H54 (cell line): ENCODE data around the gene ASAP2.

Experiments
- DNase-seq: peaks from one replicate; pipeline ENCODE4 v3.0.0; 2011; ENCODE audit warnings: low spot score, mixed read lengths; ENCODE audit not compliant: insufficient read length
- FAIRE-seq: peaks from 3 replicates; lab custom pipeline; 2011; peaks lifted over from hg19 to GRCh38; lab: Jason Lieb, UNC
- POLR2A ChIP-seq: IDR thresholded peaks from 2 replicates; pipeline ENCODE4 v1.6.1; 2011; ENCODE audit warnings: low read depth, mild to moderate bottlenecking, low read length

ASAP2 gene

GRCh38 chr2:9326975-9327374 lies 120.4 kb downstream of the ASAP2 start:
- FAIRE-seq (no peak), DNase-seq (no peak)
- TF ChIP-seq POLR2A, result no peak

- no peak for TF ChIP-seq POLR2A
- FAIRE-seq (no peak), DNase-seq (no peak)
Measured at GRCh38 chr2:9327873-9328352, 121.3 kb downstream of the ASAP2 start.

- no peak for TF ChIP-seq POLR2A
- FAIRE-seq, result no peak
- DNase-seq, result no peak
Measured at GRCh38 chr2:9328931-9329330, 122.3 kb downstream of the ASAP2 start.

GRCh38 chr2:9329497-9329896 lies 122.9 kb downstream of the ASAP2 start:
- no peak for FAIRE-seq
- TF ChIP-seq POLR2A, result no peak
- no peak for DNase-seq

GRCh38 chr2:9330612-9331270 lies 124.1 kb downstream of the ASAP2 start:
- no peak for DNase-seq
- no peak for TF ChIP-seq POLR2A

GRCh38 chr2:9331704-9332103 lies 125.1 kb downstream of the ASAP2 start:
- no peak for FAIRE-seq
- DNase-seq, result no peak
- no peak for TF ChIP-seq POLR2A

More at GRCh38 chr2:9330612-9331270, 124.1 kb downstream of the ASAP2 start:
- no peak for FAIRE-seq

GRCh38 chr2:9332136-9332852 lies 125.7 kb downstream of the ASAP2 start:
- no peak for DNase-seq
- no peak for FAIRE-seq
- TF ChIP-seq POLR2A, result no peak

- TF ChIP-seq POLR2A, result no peak
- no peak for DNase-seq
- FAIRE-seq, result no peak
Measured at GRCh38 chr2:9332853-9333245, 126.2 kb downstream of the ASAP2 start.

- DNase-seq (peak; percentile 72), FAIRE-seq (peak; percentile 57)
- no peak for TF ChIP-seq POLR2A
Measured at GRCh38 chr2:9333591-9334171, 127.1 kb downstream of the ASAP2 start.

GRCh38 chr2:9334761-9335160 lies 128.1 kb downstream of the ASAP2 start:
- no peak for FAIRE-seq
- DNase-seq, result no peak
- TF ChIP-seq POLR2A, result no peak

- no peak for DNase-seq
- TF ChIP-seq POLR2A, result no peak
- FAIRE-seq, result no peak
Measured at GRCh38 chr2:9335322-9335832, 128.8 kb downstream of the ASAP2 start.

GRCh38 chr2:9336241-9336575 lies 129.6 kb downstream of the ASAP2 start:
- DNase-seq, result no peak
- no peak for FAIRE-seq
- TF ChIP-seq POLR2A, result no peak

GRCh38 chr2:9336576-9337314 lies 130.1 kb downstream of the ASAP2 start:
- peak; percentile 24 for DNase-seq
- no peak for TF ChIP-seq POLR2A
- FAIRE-seq, result peak; percentile 41

- no peak for TF ChIP-seq POLR2A
- DNase-seq, result no peak
- FAIRE-seq, result no peak
Measured at GRCh38 chr2:9337901-9338300, 131.3 kb downstream of the ASAP2 start.
